ENCODE measurements around the gene FSTL4.

Gene FSTL4

DNA sequence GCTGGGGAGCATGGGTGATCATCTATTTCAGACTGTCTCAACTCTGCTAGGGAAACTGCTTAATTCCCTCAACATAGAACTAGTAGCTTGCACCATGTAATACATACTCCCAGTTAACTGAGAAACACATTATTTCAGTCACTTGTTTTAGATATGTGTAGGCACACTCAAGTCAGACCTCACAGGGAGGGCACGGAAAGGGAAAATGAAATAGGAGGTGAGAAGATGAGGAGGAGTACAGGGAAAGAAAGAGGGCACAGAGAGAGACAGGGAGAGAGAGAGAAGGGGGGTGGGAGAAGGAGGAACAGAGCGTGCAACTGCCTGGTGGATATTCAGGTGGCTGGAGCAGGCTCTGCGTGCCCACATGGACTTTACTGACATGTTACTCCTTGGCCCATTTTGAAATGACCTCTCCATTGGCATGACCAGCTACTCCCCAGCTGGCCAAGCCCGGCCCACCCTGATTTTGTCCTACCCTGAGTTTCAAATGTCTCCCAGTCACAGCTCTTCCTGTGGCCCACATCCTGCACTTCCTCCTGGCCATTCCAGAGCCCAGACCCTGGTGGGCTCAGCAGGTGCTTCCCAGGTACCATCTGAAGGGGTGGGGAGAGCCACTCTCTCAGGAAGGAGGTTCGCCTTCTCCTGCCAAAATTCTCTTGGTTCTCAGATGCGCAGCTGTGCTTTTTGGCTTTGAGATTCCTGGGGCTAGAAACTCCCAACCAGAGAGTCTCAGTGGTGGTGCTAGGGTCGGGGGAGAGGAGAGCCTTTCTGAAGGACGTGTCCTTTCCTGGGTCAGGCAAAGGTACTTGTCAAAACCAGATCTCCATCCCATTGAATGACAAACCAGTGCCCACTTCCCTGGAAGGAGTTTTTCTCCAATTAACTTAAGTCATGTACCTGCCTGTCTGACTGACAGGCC is 229.4 kb downstream of the FSTL4 start:
- in situ Hi-C loops (cut with HindIII; ENCODE audit: low sequenced_read_pairs) = no loop called here
- TF ChIP-seq, protein P1, sequence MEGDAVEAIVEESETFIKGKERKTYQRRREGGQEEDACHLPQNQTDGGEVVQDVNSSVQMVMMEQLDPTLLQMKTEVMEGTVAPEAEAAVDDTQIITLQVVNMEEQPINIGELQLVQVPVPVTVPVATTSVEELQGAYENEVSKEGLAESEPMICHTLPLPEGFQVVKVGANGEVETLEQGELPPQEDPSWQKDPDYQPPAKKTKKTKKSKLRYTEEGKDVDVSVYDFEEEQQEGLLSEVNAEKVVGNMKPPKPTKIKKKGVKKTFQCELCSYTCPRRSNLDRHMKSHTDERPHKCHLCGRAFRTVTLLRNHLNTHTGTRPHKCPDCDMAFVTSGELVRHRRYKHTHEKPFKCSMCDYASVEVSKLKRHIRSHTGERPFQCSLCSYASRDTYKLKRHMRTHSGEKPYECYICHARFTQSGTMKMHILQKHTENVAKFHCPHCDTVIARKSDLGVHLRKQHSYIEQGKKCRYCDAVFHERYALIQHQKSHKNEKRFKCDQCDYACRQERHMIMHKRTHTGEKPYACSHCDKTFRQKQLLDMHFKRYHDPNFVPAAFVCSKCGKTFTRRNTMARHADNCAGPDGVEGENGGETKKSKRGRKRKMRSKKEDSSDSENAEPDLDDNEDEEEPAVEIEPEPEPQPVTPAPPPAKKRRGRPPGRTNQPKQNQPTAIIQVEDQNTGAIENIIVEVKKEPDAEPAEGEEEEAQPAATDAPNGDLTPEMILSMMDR (IDR thresholded peaks at IDR 0.05; ENCODE audit: low read depth, low read length) = no peak
- H3K4me3 ChIP-seq (ENCODE audit: low read depth, low read length) = no peak overlapping the region
- no peak for DNase-seq (ENCODE audit: low read depth, low spot score)

DNA sequence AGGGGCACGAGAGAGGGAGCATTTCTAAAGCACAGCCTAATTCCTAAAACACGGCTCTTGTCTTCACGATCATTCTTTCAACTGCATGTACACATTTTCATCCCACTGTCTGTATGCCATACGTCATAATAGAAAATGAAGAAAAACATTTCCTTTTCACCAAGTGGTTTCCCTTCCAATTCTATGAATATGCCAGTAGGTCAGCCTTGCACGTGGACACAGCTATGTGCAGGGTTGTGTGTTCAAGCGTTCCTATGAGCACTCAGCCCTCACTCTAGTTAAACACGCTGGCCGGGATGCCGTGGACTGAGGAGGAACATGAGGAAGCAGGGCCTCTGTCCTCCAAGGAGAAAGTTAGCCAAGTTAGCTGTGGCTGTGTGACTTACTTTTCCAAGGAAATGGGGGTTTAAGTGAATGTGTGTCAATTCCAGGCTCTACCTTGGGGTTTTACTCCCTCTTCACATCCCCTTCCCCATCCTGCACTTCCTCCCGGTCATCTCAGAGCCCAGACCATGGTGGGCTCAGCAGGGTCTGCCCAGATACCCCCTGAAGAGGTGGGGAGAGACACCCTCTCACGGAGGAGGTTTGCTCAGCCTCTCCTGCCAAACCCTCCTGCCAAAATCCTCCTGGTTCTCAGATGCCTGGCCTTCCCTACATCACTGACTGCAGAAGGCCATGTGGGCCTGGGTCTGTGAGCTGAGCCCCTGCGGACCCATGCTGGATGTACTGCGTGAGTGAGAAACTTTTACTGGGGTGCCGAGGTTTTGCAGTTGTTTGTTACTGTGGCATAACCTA is 230.6 kb downstream of the FSTL4 start:
- TF ChIP-seq, protein P1 (IDR thresholded peaks at IDR 0.05; ENCODE audit: low read depth, low read length) = no peak
- DNase-seq (ENCODE audit: low read depth, low spot score) = no peak
- in situ Hi-C loops (cut with HindIII; ENCODE audit: low sequenced_read_pairs) = no loop called here
- no peak overlapping the region for H3K4me3 ChIP-seq (ENCODE audit: low read depth, low read length)

DNA sequence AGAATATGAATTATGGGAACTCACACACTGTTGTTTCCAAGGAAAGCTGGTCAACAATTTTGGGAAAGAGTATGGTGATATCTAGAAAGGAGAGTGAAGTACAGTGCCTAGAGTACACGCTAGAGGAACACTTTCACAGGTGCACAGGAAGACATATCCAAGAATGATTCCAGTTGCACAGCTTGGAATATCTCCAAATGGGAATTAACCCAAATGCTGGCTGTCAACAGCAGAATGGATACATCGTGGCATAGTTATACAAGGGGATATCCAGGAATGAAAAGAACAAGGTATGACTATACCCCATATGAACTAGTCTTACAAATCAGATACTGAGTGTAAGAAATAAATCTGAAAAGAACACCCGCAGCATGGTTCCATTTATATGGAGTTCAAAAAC is 231.3 kb downstream of the FSTL4 start:
- TF ChIP-seq, protein P1 (IDR thresholded peaks at IDR 0.05; ENCODE audit: low read depth, low read length) = no peak
- in situ Hi-C loops (cut with HindIII; ENCODE audit: low sequenced_read_pairs) = no loop called here
- no peak for DNase-seq (ENCODE audit: low read depth, low spot score)
- no peak overlapping the region for H3K4me3 ChIP-seq (ENCODE audit: low read depth, low read length)

DNA sequence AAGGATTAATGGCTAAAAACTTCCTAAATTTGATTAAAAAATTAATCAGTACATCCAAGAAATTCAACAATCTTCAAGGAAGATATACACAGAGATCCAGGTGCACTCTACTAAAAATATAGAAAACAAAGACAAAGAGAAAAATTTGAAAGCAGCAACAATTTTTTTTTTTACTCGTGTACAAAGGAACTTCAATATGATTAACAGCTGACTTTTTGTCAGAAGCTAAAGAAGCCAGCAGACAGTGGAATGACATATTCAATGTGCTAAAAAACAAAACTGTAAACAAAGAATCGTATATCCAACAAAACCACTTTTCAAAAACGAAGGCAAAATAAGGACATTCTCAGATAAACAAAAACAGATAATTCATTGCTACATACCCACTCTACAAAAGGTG is 234.6 kb downstream of the FSTL4 start:
- no peak for DNase-seq (ENCODE audit: low read depth, low spot score)
- in situ Hi-C loops (cut with HindIII; ENCODE audit: low sequenced_read_pairs) = no loop called here
- no peak overlapping the region for H3K4me3 ChIP-seq (ENCODE audit: low read depth, low read length)
- TF ChIP-seq, protein P1 (IDR thresholded peaks at IDR 0.05; ENCODE audit: low read depth, low read length) = no peak

DNA sequence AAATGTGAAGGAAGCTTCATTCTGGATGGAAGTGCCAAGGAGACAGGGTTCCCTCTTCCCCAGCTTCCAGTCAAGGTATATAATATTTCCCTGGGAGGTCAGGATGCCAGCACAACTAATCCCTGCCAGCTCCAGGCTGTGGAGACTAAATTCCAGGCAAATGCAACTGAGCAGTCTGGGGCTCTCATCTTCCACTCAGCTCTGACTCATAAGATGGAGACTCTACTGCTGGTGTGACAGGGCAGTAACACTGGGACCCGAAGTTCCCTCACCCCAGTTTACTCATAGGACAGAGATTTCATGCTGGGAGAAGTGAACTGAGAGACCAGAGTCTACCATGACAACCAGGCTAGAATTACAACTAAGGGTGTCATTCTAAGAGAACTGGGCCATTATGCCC is 235.4 kb downstream of the FSTL4 start:
- TF ChIP-seq, protein P1 (IDR thresholded peaks at IDR 0.05; ENCODE audit: low read depth, low read length) = no peak
- H3K4me3 ChIP-seq (ENCODE audit: low read depth, low read length) = no peak overlapping the region
- no peak for DNase-seq (ENCODE audit: low read depth, low spot score)
- in situ Hi-C loops (cut with HindIII; ENCODE audit: low sequenced_read_pairs) = no loop called here

DNA sequence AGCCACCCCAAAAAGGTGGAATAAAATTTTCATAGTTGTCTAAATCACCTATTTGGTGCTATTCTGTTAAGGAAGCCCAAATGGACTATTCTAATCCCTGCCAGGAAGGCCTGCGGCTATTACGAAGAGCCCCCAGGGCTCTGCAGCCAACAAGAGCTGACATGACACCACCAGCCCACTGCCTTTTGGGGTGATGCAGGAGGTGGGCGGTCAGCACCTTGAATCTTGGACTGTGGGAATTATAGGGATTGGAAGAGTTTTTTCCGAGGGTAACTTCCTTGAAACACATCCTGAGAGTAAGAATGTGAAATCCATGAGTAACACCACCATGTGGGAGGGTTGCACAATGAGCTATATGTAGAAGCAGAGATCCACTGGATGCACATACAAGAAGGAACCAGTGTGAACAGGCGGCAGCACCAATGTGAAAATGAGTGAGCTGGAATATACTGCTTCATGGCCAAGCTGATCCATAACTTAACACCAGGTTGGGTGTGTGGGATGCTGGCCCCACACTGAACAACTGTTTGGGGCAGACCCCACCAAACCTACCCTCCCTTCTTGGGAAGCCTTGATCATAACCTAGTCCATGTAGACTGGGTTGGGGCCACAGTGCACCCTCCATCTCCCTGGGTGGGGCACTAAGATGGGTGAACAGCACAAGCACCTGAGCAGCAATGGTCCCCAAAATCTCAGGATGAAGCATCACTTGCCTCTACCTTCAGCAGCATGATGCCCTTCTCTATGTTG is 239.0 kb downstream of the FSTL4 start:
- in situ Hi-C loops (cut with HindIII; ENCODE audit: low sequenced_read_pairs) = no loop called here

More for the DNA sequence above, 239.0 kb downstream of the FSTL4 start:
- H3K4me3 ChIP-seq (ENCODE audit: low read depth, low read length) = no peak overlapping the region
- TF ChIP-seq, protein P1 (IDR thresholded peaks at IDR 0.05; ENCODE audit: low read depth, low read length) = no peak
- DNase-seq (ENCODE audit: low read depth, low spot score) = no peak

All from astrocyte of the spinal cord (primary cell).